Activated CD4-positive, CD25-positive, alpha-beta regulatory T cell (primary cell): ENCODE measurements around the gene ERCC6.

Experiments used
- DNase-seq, 4 experiments: peaks; one replicate each; lab custom pipeline; 2025; lab: John Stamatoyannopoulos, UW

Gene ERCC6

DNA sequence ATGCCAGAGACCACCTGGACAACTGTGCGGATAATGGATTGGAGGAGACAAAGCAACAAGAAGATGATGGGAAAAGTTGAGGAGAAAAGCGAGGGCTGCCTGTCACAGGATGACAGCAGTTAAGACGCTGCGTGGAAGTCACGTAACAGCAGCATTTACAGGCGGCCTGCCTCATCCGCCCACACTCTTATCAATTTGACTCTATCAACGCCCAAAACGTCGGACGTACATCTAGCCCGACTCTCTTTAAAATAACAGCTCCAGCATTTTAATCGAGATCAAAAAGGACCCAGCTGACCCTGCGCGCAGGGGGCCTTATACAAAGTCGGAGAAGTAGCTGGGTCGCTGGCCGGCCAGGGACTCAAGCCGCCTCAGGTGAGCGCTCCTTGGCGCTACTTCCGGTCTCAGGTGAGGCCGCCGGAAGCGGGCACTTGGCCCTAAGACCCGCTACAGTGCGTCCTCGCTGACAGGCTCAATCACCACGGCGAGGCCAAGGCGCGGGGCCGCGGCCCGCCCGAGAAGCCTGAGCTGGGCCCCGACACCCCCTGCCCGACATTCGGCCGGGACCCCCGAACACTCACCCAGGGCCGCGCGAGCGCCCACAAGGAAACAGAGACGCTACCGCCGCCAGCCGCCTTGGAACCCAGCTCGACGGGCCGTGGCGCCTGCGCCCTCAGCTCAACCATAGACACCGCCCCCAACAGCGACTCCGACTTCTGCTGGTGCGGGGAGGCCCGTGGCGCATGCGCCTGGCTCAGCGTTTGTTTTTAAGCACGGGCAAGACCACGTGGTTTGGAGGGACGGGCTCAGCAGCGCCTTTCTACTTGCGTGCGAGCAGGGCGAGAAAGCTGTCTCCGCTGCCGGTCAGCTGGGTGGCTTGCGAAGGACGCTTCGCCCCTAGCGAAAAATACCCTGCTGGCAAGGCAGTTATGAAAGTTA, at the start of gene ERCC6:
TSS of gene ERCC6 (minus strand) at position 741 of the 939 bp plus-strand sequence.
- peak; percentile 90 to 95 (median 93) for DNase-seq

- no peak for DNase-seq
These were observed 49.1 kb upstream of the ERCC6 start for GRCh38 chr10:49587981-49588380.

- DNase-seq: no peak
These were observed 46.5 kb upstream of the ERCC6 start for GRCh38 chr10:49585387-49585786.

GRCh38 chr10:49579621-49580020, 40.7 kb upstream of the ERCC6 start:
- DNase-seq: no peak

- no peak for DNase-seq
These were observed 39.5 kb upstream of the ERCC6 start for GRCh38 chr10:49578392-49578791.

- DNase-seq: no peak
These were observed 38.4 kb upstream of the ERCC6 start for GRCh38 chr10:49577182-49577925.

- no peak for DNase-seq
These were observed 36.7 kb upstream of the ERCC6 start for GRCh38 chr10:49575489-49576072.

GRCh38 chr10:49572594-49573114, 33.7 kb upstream of the ERCC6 start:
- DNase-seq: no peak

- DNase-seq: no peak
These were observed 32.5 kb upstream of the ERCC6 start for GRCh38 chr10:49571388-49571787.

DNA sequence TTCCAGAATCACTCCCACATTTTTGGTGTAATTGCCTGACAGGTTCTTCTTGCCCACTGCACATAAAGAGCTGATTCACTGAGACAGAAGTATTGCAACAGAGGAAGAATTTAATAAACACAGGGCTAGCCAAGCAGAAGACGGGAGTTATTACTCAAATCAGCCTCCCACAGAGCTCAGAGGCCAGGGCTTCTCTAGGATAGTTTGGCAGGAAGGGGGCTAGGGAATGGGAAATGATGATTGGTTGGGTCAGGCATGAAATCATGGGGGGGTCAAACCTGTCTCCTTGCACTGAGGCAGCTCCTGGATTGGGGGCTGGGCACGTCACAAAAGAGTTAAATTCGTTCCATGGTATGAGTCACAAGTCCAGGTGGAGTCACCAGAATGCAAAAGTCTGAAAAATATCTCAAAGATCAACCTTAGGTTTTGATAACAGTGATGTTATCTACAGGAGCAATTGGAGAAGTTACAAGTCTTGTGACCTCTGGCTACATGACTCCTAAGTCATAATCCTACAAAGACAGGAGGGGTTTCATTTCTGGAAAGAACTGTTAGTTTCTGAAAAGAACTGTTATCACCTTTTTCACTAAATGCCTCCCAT, 30.2 kb upstream of the ERCC6 start:
- no peak for DNase-seq

DNA sequence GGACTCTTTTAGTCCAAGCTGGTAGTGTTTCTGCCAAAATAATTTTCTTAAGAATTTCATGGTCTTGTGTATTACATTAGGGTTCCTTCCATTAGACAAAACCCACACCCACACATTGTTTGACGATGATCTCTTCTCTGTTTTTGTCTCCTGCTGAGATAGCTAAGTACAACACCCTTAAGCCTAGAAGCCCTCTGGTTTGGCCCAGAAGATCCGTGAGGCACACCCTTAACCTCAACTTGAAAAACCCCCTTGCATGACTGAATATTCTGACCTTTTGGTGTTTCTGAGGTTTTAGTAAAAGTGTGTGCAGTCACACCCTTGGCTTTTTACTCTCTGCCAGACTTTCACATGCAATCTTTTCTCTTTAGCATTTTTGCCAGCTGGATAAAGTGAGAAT, 29.3 kb upstream of the ERCC6 start:
- no peak for DNase-seq

- DNase-seq: no peak
These were observed 28.9 kb upstream of the ERCC6 start for GRCh38 chr10:49567810-49568209.

GRCh38 chr10:49564461-49565009, 25.6 kb upstream of the ERCC6 start:
- no peak for DNase-seq

DNA sequence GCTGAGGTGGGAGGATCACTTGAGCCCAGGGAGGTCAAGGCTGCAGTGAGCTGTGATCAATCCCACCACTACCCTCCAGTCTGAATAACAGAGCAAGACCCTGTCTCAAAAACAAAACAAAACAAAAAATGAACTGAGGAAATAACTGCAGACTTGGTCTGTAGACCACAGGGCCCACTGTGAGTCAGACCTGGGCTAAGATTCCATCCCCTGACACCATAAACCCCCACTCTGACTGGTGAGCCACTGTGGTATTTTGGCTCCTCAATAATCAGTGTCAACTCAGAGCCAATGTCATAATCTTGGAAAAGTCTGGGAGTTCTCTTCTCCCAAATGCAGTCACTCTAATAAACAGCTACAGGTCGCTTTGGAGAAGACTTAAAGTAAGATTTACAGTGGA, 24.0 kb upstream of the ERCC6 start:
- no peak for DNase-seq

- DNase-seq: no peak
These were observed 21.6 kb upstream of the ERCC6 start for GRCh38 chr10:49560526-49560925.

DNA sequence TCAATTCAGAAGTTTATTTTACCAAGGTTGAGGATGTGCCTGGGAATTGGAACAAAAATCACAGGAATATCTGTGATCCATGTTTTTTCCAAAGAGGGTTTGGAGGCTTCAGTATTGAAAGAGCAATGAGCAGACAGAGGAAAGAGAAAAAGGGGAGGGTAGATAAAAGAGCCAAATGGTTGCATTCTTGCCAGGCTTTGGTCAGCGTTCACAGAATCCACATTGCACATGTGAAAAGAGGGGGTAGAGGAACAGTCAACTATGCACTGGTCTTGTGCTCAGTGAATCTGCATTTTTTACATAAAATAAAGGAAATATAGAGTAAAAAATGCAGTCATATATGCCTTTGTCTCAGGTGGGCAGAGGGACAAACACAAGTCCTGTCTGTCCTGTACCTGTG, 20.6 kb upstream of the ERCC6 start:
- DNase-seq: no peak

- no peak for DNase-seq
These were observed 19.3 kb upstream of the ERCC6 start for GRCh38 chr10:49558190-49558589.

GRCh38 chr10:49557681-49558080, 18.8 kb upstream of the ERCC6 start:
- no peak for DNase-seq

DNA sequence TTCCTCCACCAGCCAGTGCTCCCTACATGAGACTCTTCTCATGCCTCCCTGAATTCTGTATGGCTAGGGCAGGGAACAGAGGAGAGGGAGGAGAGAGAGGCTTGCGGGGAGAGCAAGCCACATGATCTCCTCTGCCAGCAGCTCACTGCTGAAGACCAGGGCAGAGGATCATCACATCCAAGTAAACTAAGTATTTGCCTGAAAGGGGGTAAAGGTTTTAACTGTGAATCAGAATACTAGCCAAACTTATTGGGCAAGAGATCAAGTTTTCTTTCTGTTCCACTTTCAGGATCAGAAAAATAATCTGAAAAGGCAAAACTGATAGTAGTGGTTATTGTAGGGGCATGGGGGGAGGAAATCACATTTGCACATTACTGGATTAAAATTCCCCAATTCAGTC, 17.8 kb upstream of the ERCC6 start:
- DNase-seq: no peak

DNA sequence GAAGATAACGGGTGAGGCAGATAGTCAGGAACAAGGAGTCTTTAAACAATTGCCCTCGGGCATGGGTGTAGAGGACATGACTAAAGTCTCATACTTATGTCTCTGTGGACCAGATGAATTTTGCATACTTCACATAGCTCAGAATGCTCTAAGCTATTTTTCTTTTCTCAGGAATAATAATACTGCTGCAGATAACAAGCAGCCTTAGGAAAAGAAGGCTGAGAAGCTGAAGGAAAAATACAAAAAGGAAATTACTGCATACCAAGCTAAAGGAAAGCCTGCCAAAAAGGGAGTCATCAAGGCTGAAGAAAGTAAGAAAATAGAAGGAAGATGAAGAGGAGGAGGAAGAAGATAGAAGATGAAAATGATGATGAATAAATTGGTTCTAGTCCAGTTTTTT, 13.4 kb upstream of the ERCC6 start:
- DNase-seq: no peak

- no peak for DNase-seq
These were observed 11.6 kb upstream of the ERCC6 start for GRCh38 chr10:49550563-49550962.
